HG02938 (cell line): ENCODE data around the gene DGKZ.

Experiments
- ATAC-seq: cut with Tn5 transposase; IDR thresholded peaks from one replicate; pipeline ENCODE4 v1.9.1; 2021; ENCODE audit warnings: mild to moderate bottlenecking, moderate library complexity; ENCODE audit not compliant: unreplicated experiment

The DGKZ gene

DNA sequence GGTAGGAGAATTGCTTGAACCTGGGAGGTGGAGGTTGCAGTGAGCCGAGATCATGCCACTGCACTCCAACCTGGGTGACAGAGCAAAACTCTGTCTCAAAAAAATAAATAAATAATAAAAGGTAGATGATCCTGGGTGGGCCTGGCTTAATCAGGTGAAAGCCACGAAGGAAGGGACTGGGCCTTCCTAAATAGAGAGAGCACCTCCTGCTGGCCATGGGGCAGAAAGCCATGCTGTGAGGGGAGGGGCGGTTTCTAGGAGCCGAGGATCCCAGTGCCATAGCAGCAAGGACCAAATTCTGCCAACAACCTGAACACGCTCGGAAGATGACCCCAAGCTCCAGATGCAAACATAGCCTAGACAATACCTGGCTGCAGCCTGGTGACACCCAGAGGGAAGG lies 24.5 kb upstream of the DGKZ start:
- no peak for ATAC-seq

DNA sequence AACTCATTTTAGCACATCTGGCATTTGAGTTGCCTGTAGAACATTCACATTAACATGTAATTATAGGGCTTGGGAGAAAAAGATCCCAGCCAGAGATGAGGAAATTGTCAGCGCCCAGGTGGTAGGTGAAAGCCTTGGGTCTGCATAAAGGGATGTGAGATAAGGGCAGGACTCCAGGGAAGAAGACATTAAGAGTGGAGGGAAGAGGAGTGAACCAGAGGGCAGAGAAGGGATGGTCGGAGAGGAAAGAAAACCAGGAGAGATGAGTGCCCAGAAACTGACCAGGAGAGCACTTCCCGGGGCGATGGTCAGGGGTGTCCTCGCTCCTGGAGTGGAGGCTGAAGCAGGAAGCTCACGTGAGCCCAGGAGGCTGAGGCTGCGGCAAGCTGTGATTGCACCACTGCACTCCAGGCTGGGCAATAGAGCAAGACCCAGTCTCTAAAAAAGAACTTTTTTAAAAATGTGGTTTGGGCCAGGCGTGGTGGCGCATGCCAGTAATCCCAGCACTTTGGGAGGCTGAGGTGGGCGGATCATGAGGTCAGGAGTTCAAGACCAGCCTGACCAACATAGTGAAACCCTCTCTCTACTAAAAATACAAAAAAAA lies 20.3 kb upstream of the DGKZ start:
- no peak for ATAC-seq

DNA sequence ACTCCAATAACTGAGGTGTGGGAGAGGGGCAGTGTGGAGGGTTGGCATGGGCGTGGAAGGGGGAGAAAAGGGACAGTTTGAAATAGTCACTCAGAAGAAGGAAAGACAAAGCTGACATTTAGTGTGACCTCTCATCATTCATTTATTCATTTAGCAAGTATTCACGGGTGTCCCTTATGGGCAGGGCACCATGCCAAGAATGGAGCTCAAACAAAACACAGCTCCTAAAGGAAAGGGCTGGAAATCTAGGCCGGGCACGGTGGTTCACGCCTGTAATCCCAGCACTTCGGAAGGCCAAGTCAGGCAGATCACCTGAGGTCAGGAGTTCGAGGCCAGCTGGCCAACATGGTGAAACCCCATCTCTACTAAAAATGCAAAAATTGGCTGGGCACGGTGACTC lies 19.4 kb upstream of the DGKZ start:
- ATAC-seq, result no peak

DNA sequence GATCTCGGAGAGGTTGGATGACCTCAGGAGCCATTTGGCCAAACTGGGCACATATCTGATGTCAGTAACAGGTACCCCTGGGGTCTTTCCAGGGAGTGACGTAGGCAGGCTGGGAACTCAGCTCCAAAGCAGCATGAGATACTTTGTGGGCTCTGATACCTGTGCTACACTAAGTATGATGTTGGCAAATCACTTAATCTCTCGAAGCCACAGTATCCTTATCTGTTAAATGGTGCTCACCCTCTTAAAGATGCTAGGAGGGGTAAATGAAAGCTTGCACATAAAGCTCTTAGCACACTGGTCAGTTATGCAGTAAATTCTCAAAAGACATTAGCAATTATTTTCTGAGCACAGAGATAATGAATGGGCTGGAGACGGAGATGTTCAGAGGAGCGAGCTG lies 17.1 kb upstream of the DGKZ start:
- ATAC-seq, result no peak

DNA sequence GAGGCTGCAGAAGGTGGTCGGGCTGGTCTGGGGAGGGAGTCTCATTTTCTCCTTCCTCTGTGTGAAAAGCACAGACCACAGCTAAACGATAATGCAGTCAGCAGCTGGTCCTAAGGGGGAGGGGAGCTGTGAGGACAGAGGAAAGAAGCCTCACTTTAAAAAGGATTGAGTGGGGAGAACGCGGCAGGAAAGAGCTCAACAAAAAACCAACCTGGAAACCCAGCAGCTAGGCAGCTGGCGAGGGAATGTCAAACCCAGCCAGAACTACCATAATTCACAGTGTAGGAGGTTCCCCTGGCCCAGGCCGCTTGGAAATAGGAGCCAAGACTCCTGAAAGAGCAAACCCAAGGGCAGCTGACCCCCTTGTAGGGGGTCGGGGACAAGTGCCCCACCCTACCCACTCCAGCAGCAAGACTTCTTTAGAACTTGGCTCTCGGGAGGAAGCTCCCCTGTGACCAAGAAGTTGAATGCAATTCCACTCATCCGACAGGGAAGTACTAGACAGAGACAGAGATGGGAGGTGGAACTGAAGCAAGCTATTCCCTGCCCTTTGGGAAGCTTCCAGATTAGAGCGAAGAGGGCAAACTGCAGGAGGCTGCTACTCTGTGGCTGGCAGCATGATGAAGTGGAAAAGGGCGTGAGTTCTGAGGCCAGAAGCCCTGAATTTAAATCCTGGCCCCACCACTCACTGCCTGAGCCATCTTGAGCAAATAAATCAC lies 16.5 kb upstream of the DGKZ start:
- no peak for ATAC-seq

DNA sequence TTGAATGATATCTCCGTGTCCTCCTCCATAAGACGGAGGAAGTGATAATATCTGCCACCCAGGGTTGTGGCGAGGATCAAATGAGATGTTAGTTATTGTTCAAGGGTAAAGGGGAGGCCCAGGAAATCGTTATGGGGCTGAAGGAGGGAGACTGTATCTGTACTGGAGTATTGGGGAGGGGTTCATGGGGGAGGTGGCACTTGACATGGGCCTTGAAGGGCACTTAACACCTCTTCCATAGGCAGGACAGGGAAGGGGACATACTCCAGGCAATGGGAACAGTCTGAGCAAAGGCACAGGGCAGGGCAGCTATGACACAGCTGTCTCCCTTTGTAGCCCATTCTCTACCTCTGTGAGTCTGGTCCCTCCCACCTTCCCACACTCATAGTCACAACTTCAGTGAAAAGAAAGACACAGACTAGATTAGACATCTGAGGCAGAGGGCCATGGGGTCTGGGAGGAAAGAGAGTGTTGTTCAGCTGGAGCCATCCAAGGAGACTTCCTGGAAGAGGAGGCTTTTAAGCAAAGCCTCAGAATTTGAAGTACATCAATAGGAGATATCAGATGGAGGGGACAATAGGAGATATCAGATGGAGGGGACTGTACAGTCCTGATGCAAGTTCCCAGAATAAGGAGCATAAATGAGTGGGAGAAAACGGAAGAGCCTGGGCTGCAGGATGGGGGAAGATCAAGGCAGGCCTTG lies 15.8 kb upstream of the DGKZ start:
- no peak for ATAC-seq

DNA sequence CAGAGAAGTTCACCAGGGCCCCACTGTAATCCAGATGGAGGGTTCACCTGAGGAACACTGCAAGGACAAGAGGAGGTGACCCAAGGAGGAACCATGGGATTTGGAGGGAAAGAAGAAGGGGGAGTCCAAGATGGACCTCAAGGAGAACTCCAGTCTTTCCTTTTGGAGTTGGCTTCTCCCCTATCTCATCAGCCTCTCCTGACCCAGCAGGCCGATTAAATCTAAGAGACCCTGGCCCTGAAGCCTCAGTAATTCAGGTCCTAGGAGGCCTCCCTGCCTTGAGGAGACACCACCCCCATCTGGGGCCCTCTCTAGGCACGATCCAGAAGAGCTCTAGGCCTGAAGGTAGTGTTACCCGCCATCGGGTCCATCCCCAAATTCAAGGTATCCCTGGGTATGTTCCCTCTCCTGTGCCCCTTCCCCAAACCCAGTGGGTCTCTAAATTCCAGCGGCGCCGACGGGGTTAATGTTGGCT lies 15.1 kb upstream of the DGKZ start:
- no peak for ATAC-seq

DNA sequence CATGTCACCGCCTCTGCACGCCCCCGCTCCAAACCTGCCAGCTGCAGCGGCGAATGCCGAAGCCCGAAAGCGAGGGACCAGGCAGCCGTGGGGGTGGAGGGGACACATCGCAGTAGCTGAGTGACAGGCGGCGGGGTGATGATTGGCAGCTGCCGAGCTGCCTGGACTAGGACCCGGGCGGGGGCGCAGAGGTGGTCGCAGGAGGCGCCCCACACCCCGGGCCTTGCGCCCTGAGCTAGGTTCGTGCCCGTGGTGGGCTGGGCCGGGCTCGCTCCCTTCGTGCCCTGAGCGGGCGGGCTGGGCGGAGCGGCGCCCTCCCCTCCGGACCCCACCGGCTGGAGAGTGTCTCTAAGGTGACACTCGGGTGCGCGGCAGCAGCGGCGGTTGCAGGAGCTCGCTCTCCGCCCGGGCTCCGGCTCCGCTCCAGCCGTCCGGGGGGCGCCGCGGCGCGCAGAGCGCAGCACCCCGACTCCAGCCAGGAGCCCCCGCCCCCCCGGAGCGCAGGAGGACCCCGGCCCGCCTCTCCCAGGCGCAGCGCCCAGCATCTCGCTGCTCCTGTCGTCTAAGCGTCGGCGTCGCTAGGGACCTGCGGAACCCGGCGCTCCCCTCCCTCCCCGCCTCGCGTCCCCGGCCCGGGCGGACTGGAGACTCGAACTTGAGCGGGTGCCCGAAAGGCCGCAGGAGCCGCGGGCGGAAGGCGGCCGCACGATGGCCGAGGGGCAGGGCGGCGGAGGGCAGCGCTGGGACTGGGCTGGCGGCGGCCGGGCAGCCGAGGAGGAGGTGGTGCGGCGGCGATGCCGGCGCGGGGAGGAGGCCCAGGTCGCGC lies 14.5 kb upstream of the DGKZ start:
- ATAC-seq, result no peak

DNA sequence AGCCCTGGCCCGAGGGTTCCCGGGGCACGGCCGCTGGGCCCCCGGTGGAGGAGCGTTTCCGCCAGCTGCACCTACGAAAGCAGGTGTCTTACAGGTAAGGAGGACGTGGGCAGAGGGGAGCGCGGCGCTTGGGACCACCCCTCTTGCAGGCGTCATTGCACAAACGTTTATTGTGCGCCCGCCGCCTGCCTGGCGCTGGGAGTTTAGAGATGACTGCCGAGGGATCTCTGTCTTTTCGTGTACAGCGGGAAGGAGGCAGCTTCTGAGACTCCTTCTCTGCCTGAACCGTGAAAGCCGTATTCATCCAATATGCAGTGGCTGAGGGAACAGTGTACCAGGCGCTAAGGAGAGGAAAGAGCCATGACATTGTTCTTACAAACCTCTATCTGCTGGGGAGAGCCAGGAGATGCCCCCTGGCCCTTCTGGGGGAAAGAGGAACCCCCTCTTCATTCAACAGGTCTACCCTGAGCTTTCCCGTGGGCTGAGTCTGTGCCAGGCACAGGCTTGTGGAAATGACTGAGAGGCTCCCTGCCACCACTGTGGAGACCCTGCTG lies 13.8 kb upstream of the DGKZ start:
- ATAC-seq, result no peak

DNA sequence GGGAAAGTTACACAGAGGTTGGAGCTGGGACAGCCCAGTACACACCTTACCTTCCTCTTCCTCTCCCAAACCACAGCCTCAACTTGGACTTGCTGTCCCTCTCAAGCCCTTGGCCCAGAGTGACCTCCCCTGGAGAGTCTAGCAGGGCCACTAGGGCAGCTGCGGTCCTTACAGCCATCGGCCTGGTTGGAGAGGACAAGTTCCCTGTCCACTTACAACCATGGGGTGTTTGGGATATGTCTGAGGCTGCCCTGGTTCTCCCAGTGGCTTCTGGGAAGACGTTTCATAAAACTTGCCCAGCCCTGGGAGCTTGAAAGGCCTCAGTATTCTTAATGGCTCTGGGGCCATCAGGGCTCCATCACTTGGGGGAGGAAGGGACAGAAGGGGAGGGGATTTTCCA lies 13.1 kb upstream of the DGKZ start:
- ATAC-seq, result no peak

DNA sequence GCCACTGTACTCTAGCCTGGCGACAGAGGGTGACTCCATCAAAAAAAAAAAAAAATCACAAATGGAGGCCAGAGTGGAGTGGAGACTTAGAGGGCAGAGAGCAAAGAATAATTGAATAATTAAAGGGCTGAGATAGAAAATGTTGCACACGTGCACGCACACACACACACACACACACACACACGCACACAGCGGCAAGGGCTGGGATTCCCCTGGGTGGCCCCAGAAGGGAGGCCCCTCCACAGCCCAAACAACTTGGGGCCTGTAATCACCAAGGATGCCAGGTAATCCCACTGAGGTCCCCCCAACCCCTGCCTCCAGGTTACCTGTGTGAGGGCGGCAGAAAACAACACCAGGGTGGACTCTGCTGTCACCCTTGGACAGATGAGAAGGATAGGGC lies 12.0 kb upstream of the DGKZ start:
- ATAC-seq, result no peak

DNA sequence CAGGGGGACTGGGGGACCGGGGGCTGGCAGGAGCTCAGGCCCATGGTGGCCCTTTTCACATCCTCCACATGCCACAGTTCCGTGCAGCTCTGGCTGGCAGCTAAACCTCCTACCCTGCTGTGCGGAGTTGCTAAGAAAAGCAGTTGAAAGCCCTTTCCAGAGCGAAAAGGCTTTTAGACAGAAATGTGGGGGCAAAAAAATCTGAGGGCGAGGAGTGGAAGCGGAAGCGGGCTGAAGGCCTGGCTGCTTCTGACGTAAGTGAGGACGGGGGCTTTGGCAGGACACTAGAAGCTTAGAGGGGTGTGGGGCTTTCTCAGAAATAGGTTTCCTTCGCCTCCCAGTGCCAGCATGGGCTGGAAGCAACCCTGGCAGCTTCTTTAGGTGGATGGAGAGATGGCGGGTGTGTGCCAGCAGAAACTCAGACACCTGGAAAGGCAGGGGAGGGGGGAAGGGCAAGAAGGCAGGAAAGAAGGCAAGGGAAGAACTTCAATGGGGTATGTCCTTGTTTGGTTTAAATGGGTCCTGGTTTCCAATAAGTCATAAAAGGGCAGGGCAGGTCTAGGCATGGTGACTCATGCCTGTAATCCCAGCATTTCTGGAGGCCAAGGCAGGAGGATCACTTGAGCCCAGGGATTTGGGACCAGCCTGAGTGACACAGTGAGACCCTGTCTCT lies 11.2 kb upstream of the DGKZ start:
- ATAC-seq, result no peak

DNA sequence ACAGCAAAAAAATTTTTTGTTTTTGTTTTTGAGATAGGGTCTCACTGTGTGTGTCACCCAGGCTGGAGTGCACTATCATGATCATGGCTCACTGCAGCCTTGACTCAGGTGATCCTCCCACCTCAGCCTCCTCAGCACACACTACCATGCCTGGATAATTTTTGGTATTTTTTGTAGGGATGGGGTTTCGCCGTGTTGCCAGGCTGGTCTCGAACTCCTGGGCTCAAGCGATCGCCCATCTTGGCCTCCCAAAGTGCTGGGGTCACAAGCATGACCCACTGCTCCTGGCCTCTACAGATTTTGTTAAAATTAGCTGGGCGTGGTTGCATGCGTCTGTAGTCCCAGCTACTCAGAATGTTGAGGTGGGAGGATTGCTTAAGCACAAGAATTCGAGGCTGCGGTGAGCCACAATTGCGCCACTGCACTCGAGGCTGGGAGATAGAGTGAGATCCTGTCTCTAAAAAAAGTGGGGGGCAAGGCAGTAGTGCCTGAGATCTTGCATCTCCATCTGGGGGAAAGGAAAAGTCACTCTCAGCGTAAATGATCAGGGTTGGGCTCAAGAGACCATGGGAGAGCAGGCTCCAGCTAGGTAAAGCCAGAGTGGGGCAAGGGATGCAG lies 10.6 kb upstream of the DGKZ start:
- ATAC-seq, result no peak

DNA sequence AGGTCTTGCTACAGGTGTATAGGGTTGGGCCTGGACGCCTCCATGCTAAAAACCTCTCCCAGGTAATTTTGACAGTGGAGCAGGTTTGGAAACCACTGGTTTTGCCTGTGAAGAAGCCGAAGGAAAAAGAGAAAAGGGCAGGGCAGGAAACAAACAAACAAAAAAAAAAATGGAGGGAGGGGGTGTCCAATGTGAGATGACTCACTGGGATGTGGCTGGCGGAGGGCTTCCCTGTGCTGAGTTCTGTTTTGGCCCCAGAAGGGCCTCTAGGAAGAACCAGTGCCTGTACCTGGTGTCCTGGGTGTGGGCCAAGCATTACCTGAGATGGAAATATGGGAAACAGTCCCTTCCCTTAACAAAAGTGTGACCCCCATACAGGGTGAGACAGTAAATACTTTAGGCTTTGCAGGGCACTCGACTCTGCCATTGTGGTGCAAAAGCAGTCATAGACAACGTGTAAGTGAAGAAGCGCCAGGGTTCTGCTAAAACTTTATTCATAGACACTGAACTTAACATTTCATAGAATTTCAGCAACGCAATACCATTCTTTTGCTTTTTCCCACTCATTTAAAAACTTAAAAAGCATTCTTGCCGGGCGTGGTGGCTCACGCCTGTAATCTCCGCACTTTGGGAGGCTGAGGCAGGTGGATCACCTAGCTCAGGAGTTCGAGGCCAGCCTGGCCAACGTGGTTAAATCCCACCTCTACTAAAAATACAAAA lies 9.5 kb upstream of the DGKZ start:
- no peak for ATAC-seq

DNA sequence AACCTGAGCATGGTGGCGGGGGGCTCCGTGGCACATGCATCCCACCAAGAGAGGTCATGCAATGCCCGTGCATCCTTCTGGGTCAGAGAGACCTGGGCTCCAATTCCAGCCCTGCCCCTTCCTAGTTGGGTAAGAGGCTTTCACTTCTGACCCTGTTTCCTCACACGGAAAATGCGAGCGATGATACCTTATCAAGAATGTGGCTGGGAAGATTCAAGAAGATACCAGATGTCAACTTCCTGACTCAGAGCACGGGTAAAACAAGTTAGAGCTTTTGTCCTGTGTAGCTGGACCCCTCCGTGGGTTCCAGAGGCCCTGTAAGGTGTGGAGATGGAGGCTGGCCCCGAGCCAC lies 8.7 kb upstream of the DGKZ start:
- ATAC-seq, result no peak

DNA sequence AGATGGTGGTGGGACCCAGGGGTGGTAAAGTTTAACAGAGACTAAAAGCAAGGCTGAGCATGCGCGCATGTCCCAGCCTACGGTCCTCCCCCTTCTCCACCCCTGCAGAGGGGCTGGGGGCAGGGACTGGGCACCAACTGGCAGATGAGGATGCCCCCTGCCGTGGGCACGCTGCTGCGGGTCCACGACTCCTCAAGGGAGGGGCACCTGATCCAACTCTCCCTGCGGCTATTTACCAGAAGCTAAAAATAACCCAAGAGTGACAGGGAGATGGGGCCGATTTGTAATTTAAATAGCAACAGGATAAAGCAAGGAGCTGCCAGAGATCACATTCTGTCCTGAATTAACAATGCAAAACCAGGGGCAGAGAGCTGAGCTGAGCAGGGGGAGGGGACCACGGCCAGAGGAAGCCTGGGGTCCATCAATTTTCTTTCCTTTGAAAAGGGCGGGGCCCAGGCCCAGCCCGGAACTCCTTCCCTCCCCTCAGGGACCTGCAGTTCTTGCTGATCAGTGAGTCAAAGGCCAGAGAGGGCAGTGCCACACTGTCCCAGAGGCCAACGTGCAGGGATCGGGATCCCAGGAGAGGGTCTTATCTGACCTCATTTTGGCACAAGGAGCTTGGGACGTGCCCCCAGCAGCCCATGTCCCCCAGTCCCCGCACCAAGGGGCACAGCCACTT lies 8.1 kb upstream of the DGKZ start:
- ATAC-seq, result no peak

DNA sequence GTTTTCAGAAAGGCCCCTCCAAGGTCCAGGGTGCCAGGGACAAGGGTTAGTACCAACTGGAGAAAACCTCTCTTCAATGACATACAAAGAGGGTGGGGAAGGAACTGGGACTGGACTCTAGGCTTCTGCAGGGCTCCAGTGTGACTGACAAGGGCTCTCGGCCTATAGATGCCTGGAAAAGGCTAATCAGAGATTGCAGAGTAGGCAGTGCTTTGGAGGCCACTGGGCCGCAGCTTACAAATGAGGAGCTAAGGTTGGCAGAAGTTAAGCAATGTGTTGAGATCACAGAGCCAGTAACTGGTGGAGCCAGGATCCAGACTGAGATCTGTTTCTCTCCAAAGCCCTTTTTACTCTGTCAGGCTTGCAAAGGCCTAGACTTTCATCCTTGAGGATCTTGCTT lies 7.4 kb upstream of the DGKZ start:
- no peak for ATAC-seq

DNA sequence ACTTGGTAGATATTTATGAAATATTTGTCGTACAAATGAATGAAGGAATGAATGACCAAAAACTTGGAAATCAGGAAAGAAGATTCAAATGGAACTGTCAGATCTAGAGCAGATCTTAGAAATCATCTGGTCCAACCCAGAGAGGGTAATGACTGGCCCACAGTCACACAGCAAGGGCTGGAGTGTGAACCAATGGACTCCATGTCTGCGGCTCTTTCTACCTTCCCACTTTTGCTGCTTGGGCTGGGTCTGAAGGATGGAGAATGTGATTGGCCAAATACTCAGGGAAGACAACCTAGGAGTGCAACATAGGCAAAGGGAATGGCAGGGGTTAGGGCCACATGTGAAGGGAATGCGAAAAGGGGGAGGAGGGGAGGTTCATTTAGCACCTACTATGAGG lies 5.8 kb upstream of the DGKZ start:
- no peak for ATAC-seq

DNA sequence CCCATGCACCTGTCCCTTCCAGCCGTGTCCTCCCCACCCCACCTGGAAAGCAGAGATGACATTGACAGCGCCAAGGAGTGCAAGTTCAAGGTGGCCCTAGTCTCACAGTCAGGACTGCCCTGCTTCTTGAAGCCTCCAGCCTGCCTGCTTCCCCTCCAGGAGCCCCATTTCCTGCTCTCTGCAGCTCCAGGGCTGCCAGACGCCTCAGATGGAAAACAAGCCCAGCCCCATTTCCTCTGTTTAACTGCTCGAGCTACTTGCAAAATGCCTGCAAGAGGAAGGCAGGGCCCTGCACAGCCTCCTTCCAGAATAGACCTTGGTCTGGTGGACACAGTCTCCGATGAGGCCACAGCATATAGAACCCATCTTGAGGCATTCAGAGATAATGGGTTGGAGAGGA lies 5.0 kb upstream of the DGKZ start:
- ATAC-seq, result no peak
